ENCODE measurements around the gene TBX1. TPM values are rescaled to one million over a fixed set of nuclear protein-coding genes. Genes with fewer than 3 reads are reported as not detected.

The TBX1 gene
- total and polyA plus RNA-seq, 10 of the 15 experiments (the other 5 are each of a cell fraction or from before 2014, with no cell fraction given), result not detected

DNA sequence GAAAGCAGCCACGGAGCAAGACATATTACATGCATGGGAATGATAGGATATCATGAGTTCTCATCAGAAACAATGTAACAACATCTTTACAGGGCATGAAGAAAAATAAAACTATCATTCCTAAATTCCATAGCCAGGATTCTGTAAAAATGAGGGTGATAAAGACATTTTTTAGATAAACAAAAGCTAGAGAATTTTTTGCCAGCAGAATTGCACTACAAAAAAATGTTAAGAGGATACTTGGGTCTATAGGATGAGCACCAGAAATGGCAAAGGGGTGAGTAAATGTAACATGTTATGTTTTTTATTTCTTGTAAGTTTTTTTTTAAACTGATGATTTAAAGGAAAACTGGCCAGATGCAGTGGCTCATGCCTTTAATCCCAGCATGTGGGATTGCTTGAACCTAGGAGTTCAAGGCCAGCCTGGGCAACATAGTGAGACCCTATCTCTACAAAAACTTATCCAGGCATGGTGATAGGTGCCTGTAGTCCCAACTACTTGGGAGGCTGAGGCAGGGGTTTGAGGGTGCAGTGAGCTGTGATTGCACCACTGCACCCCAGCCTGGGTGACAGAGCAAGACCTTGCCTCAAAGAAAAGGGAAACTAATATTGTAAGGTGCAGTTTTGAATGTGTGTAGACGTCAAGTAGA lies 33.2 kb downstream of the TBX1 start:
- Histone ChIP-seq H3K9ac (ENCODE audit: control insufficient read depth, insufficient read depth, low read length) (no peak overlapping the region), H3K4me3 (no peak overlapping the region), H3K36me3 (ENCODE audit: control insufficient read depth in 2 of 2, insufficient read depth in 2 of 2, low read length in 1 of 2) (no peaks in the 10 kb centered on the region), H3K4me1 (ENCODE audit: control insufficient read depth, insufficient read depth, low read length) (no peaks in the 10 kb centered on the region), H3K27ac (ENCODE audit: control insufficient read depth, insufficient read depth) (no peak overlapping the region), H3K27me3 (replicated peaks in 1 of 2; ENCODE audit: control insufficient read depth in 2 of 2, insufficient read depth in 2 of 2, low read length in 1 of 2) (no peaks in the 10 kb centered on the region), H3K9me3 (replicated peaks; ENCODE audit: control insufficient read depth, insufficient read depth, low read length) (no peaks in the 10 kb centered on the region; the same call in 2 of the 3 replicates), H4K20me1 (ENCODE audit: control insufficient read depth, insufficient read depth) (no peaks in the 10 kb centered on the region), H3K79me2 (ENCODE audit: control insufficient read depth, insufficient read depth, low read length) (no peaks in the 10 kb centered on the region), H3K4me2 (ENCODE audit: control insufficient read depth, insufficient read depth) (no peak overlapping the region), H2AFZ (ENCODE audit: control insufficient read depth, low read depth, low read length) (no peak overlapping the region)
- ChIA-PET POLR2A (no interaction called here), SMC1A (ENCODE audit: uncharacterized antibody, unreplicated experiment) (no interaction called here), CTCF (no interaction called here), RAD21 (ENCODE audit: unreplicated experiment) (no interaction called here)
- FAIRE-seq (no peak), DNase-seq (ENCODE audit: low read depth, low spot score) (no peak), ATAC-seq (no peak)
- in situ Hi-C loops (cut with MboI), result no loop called here
- no TSS peak for BruUV-seq (replicated peaks)
- WGBS (ENCODE audit: insufficient coverage, insufficient replicate concordance, low lambda C conversion rate, missing lambda C conversion rate), result 35% methylated on average over 2 of the region's 2 CpGs
- TF ChIP-seq IKZF1 (conservative IDR thresholded peaks at IDR 0.05) (no peak), HDAC2 (IDR thresholded peaks at IDR 0.05) (no peak), JUND (IDR thresholded peaks at IDR 0.05; ENCODE audit: low read depth, low read length) (no peak), MYC (IDR thresholded peaks at IDR 0.05; ENCODE audit: insufficient read depth, insufficient read length, insufficient replicate concordance, low read length, severe bottlenecking) (no peak), EED (IDR thresholded peaks at IDR 0.05; ENCODE audit: low read depth) (no peak), SIX5 (IDR thresholded peaks at IDR 0.05; ENCODE audit: low read depth, low read length, severe bottlenecking) (no peak), ZBED1 (IDR thresholded peaks at IDR 0.05; ENCODE audit: borderline replicate concordance) (no peak), MTA2 (IDR thresholded peaks at IDR 0.05; ENCODE audit: low read depth) (no peak), EGR1 (IDR thresholded peaks at IDR 0.05; ENCODE audit: borderline replicate concordance in 1 of 2, low read depth in 2 of 2, low read length in 2 of 2) (no peak), JUNB (IDR thresholded peaks at IDR 0.05) (no peak)
- TF ChIP-seq, protein P1, sequence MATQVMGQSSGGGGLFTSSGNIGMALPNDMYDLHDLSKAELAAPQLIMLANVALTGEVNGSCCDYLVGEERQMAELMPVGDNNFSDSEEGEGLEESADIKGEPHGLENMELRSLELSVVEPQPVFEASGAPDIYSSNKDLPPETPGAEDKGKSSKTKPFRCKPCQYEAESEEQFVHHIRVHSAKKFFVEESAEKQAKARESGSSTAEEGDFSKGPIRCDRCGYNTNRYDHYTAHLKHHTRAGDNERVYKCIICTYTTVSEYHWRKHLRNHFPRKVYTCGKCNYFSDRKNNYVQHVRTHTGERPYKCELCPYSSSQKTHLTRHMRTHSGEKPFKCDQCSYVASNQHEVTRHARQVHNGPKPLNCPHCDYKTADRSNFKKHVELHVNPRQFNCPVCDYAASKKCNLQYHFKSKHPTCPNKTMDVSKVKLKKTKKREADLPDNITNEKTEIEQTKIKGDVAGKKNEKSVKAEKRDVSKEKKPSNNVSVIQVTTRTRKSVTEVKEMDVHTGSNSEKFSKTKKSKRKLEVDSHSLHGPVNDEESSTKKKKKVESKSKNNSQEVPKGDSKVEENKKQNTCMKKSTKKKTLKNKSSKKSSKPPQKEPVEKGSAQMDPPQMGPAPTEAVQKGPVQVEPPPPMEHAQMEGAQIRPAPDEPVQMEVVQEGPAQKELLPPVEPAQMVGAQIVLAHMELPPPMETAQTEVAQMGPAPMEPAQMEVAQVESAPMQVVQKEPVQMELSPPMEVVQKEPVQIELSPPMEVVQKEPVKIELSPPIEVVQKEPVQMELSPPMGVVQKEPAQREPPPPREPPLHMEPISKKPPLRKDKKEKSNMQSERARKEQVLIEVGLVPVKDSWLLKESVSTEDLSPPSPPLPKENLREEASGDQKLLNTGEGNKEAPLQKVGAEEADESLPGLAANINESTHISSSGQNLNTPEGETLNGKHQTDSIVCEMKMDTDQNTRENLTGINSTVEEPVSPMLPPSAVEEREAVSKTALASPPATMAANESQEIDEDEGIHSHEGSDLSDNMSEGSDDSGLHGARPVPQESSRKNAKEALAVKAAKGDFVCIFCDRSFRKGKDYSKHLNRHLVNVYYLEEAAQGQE (IDR thresholded peaks at IDR 0.05; ENCODE audit: low read depth, low read length), result no peak
- intact Hi-C loops (cut with micrococcal nuclease; ENCODE audit: unreplicated experiment), result no loop called here
